Measurements from ENCODE around the gene SC5D.

DNA sequence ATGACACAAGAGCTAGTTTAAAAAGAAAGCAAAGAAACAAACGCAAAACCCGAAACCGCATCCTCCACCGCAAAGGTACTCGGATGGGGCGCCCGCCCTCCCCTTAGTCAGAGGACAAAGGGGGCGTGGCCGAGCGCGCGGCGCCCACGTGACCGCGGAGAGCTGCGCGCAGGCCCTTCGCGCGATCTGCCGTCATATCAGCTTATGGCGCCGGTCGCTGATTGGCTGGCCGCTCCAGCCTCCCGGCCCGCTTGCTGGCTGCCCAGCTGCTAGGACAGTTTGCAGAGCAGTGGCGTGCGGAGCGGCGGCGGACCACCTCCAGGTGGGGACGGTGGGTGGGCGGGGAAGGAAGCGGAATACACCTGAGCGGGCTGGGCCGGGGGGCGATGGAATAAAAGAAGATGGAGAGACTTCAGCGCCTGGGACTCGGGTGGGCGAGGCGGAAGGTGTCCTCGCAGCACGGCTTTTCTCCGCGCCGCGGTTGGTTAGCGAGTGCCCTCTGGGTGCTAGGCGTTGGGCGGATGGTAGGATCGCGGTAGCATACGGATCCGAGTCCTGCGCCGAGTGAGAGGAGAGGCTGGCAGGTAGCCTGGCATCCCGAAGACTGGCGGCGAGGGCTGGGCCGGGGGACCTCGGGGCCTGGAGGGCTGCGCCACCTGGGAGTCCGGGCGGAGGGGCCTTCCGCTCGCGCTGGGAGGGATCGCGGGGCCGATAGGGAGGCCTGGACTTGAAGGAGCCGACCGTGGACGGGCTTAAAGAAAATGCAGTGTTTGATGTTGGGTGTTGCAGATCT is at the start of gene SC5D:
- TF ChIP-seq SIRT6 (IDR thresholded peaks at IDR 0.05; ENCODE audit: low read length) (no peak), TBP (IDR thresholded peaks at IDR 0.05; ENCODE audit: low read depth, low read length) (peak; percentile 89), KDM1A (IDR thresholded peaks at IDR 0.05; ENCODE audit: borderline replicate concordance, low read length) (no peak), JUN (IDR thresholded peaks at IDR 0.05; ENCODE audit: low read depth, low read length) (no peak), POLR2AphosphoS5 (IDR thresholded peaks at IDR 0.05; ENCODE audit: low read depth, low read length) (peak; percentile 76; the same call in 1 of the 2 replicates), EZH2 (IDR thresholded peaks at IDR 0.05; ENCODE audit: low read depth, low read length, severe bottlenecking) (no peak), ASH2L (IDR thresholded peaks at IDR 0.05; ENCODE audit: low read length) (peak; percentile 91)

Measured in H1 (cell line).